GM19395 (cell line): ENCODE data around the gene RIPK4.

Experiments
- ATAC-seq: cut with Tn5 transposase; IDR thresholded peaks from one replicate; pipeline ENCODE4 v1.9.1; 2021; ENCODE audit warnings: mild to moderate bottlenecking, moderate library complexity; ENCODE audit not compliant: unreplicated experiment

RIPK4 gene

GRCh38 chr21:41755258-41755933 is 11.5 kb downstream of the RIPK4 start:
- ATAC-seq: no peak

GRCh38 chr21:41754479-41754891 is 12.4 kb downstream of the RIPK4 start:
- ATAC-seq: no peak

GRCh38 chr21:41753006-41753898 is 13.6 kb downstream of the RIPK4 start:
- no peak for ATAC-seq

- no peak for ATAC-seq
Measured at GRCh38 chr21:41752231-41752681, 14.6 kb downstream of the RIPK4 start.

GRCh38 chr21:41751611-41752011 is 15.2 kb downstream of the RIPK4 start:
- no peak for ATAC-seq

GRCh38 chr21:41750532-41751151 is 16.2 kb downstream of the RIPK4 start:
- ATAC-seq: no peak

- ATAC-seq: no peak
Measured at GRCh38 chr21:41750051-41750450, 16.8 kb downstream of the RIPK4 start.

GRCh38 chr21:41749286-41749685 is 17.6 kb downstream of the RIPK4 start:
- no peak for ATAC-seq

GRCh38 chr21:41747943-41748738 is 18.7 kb downstream of the RIPK4 start:
- no peak for ATAC-seq

GRCh38 chr21:41746744-41747006 is 20.2 kb downstream of the RIPK4 start:
- no peak for ATAC-seq

GRCh38 chr21:41745971-41746743 is 20.7 kb downstream of the RIPK4 start:
- no peak for ATAC-seq

GRCh38 chr21:41745026-41745820 is 21.6 kb downstream of the RIPK4 start:
- ATAC-seq: no peak

GRCh38 chr21:41744028-41744930 is 22.6 kb downstream of the RIPK4 start:
- ATAC-seq: no peak

GRCh38 chr21:41743321-41744027 is 23.4 kb downstream of the RIPK4 start:
- ATAC-seq: no peak

- no peak for ATAC-seq
Measured at GRCh38 chr21:41742073-41742875, 24.6 kb downstream of the RIPK4 start.

- no peak for ATAC-seq
Measured at GRCh38 chr21:41741253-41742072, 25.4 kb downstream of the RIPK4 start.
